ENCODE measurements around the gene TMEM87B.

The TMEM87B gene

DNA sequence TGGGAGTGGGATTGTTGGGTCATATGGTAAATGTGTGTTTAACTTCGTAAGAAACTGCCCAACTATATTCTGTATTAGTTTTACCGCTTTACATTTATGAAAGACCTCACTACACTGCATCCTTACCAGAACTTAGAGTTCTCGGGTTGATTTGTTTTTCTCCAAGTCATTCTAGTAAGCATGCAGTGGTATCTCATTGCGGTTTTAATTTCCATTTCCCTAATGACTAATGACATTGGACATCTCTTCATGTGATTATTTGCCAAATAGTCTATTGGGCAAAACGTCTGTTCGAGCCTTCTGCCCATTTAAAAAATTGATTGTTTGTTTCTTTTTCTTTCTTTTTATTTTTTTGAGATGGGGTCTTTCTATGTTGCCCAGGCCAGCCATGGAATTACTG, 89.9 kb downstream of the TMEM87B start:
- Histone ChIP-seq H3K36me3 (ENCODE audit: control insufficient read depth in 1 of 2, insufficient read depth in 2 of 2, low read length in 2 of 2) (no peaks in the 10 kb centered on the region), H3K4me3 (ENCODE audit: low read depth in 1 of 2, low read length in 2 of 2) (no peak overlapping the region), H3K9me3 (ENCODE audit: control insufficient read depth in 1 of 2, low read length in 2 of 2) (no peaks in the 10 kb centered on the region), H3K27ac (ENCODE audit: low read length) (no peak overlapping the region), H3K27me3 (ENCODE audit: low read depth, low read length) (no peaks in the 10 kb centered on the region), H3K4me1 (ENCODE audit: control insufficient read depth in 1 of 2, insufficient read depth in 2 of 2, low read length in 2 of 2) (no peaks in the 10 kb centered on the region)

DNA sequence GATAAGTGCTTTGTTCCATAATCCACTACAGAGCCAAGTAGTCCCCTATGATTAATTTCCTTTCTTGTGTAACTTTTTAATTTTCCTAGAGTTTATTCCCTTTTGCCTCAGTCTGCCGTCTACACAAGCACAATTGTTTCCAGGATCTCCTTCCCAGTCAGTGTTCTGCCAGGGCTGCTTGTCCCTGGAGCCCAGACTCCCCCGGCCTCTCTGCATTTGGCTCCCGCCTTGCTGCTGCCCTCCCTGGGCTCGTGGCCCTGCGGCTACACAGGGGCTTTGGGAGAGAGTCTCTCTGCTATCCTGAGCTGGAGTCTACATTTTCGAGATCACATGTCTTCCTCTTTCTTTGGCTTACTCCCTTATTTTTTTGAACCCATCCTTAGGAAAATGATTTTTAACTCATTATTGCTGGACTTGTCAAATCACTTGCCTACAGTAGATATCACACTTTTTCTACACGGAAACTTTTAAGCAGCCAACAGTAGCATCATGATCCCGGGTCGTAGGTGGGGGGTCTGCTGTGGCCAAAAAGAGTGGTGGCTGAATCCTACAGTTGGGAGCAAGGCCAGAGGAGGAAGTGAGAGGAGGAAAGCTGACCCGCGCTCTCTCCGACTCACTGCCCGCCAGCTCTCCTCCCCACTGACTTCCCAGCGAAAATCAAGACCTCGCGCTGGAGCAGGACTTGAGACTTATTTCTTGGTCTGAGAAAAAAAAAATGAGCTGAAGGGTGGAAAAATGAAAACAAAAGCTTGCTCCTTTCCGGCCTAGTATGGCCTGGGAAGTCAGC, 92.5 kb downstream of the TMEM87B start:
- Histone ChIP-seq H3K27me3 (ENCODE audit: low read depth, low read length) (no peaks in the 10 kb centered on the region), H3K4me3 (ENCODE audit: low read depth in 1 of 2, low read length in 2 of 2) (no peak overlapping the region), H3K27ac (ENCODE audit: low read length) (no peak overlapping the region)

DNA sequence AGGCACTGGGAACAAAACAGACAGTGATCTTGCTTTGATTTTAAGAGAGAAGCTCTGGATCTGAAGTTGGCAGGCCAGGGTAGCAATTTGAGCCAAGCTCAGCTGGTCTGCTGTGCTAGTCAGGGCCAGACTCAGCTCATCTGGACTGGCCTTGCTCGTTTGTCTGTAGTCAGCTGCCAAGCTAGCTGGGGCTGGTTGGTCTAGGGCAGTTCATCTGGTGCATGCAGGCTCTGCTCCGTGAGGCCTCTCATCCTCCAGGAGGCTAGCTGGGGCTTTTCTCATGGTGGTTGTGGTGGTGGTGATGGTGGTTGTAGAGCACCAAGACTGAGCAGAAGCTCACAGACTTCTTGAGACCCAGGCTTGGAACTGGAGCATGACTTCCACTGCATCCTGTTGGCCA, 93.4 kb downstream of the TMEM87B start:
- peaks cover 0 to 5% of the 10 kb centered on the region in 2 donors for H3K4me1 ChIP-seq (ENCODE audit: control insufficient read depth in 1 of 2, insufficient read depth in 2 of 2, low read length in 2 of 2)
- H3K27me3 ChIP-seq (ENCODE audit: low read depth, low read length), result no peaks in the 10 kb centered on the region
- no peaks in the 10 kb centered on the region for H3K9me3 ChIP-seq (ENCODE audit: control insufficient read depth in 1 of 2, low read length in 2 of 2)
- no peaks in the 10 kb centered on the region for H3K36me3 ChIP-seq (ENCODE audit: control insufficient read depth in 1 of 2, insufficient read depth in 2 of 2, low read length in 2 of 2)
- H3K4me3 ChIP-seq (ENCODE audit: low read depth in 1 of 2, low read length in 2 of 2), result no peak overlapping the region
- H3K27ac ChIP-seq (ENCODE audit: low read length), result no peak overlapping the region

More for the DNA sequence above, 92.5 kb downstream of the TMEM87B start:
- peaks cover 0 to 5% of the 10 kb centered on the region in 2 donors for H3K4me1 ChIP-seq (ENCODE audit: control insufficient read depth in 1 of 2, insufficient read depth in 2 of 2, low read length in 2 of 2)
- H3K36me3 ChIP-seq (ENCODE audit: control insufficient read depth in 1 of 2, insufficient read depth in 2 of 2, low read length in 2 of 2), result no peaks in the 10 kb centered on the region
- H3K9me3 ChIP-seq (ENCODE audit: control insufficient read depth in 1 of 2, low read length in 2 of 2), result no peaks in the 10 kb centered on the region

GRCh38 chr2:112149194-112149593, 94.1 kb downstream of the TMEM87B start:
- H3K27me3 ChIP-seq (ENCODE audit: low read depth, low read length), result no peaks in the 10 kb centered on the region

DNA sequence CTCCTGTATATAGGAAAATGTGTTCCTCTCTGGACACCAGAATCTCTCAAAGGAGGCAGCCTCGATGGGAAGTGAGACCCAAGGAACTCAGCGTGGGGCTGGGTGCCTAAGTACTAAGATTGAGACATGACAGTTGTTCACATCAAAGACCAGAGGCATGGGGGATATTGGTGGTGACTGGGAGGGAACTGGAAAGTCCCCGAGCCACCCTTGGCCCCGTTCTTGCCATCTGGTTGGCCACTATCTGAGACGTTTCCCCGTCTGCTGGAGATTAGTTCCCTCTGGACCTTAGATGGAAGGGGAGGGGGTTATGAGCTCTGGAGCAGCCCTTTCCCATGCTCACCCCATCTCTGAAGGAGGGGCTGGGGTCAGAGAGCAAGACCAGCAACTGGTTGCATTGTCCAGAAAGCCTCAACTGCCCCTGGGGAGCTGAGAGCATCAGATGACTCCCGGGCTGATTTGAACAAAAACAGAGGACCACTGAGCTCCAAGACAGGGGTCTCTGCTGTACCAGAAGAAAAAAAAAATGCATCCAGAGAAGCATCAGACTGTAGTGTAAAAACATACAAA, 94.9 kb downstream of the TMEM87B start:
- Histone ChIP-seq H3K27me3 (ENCODE audit: low read depth, low read length) (no peaks in the 10 kb centered on the region), H3K4me1 (ENCODE audit: control insufficient read depth in 1 of 2, insufficient read depth in 2 of 2, low read length in 2 of 2) (peaks cover 0 to 5% of the 10 kb centered on the region in 2 donors), H3K4me3 (ENCODE audit: low read depth in 1 of 2, low read length in 2 of 2) (no peak overlapping the region), H3K27ac (ENCODE audit: low read length) (no peak overlapping the region), H3K36me3 (ENCODE audit: control insufficient read depth in 1 of 2, insufficient read depth in 2 of 2, low read length in 2 of 2) (no peaks in the 10 kb centered on the region), H3K9me3 (ENCODE audit: control insufficient read depth in 1 of 2, low read length in 2 of 2) (no peaks in the 10 kb centered on the region)

More at GRCh38 chr2:112149194-112149593, 94.1 kb downstream of the TMEM87B start:
- Histone ChIP-seq H3K9me3 (ENCODE audit: control insufficient read depth in 1 of 2, low read length in 2 of 2) (no peaks in the 10 kb centered on the region), H3K4me3 (ENCODE audit: low read depth in 1 of 2, low read length in 2 of 2) (no peak overlapping the region), H3K36me3 (ENCODE audit: control insufficient read depth in 1 of 2, insufficient read depth in 2 of 2, low read length in 2 of 2) (no peaks in the 10 kb centered on the region), H3K27ac (ENCODE audit: low read length) (no peak overlapping the region), H3K4me1 (ENCODE audit: control insufficient read depth in 1 of 2, insufficient read depth in 2 of 2, low read length in 2 of 2) (peaks cover 0 to 5% of the 10 kb centered on the region in 2 donors)

DNA sequence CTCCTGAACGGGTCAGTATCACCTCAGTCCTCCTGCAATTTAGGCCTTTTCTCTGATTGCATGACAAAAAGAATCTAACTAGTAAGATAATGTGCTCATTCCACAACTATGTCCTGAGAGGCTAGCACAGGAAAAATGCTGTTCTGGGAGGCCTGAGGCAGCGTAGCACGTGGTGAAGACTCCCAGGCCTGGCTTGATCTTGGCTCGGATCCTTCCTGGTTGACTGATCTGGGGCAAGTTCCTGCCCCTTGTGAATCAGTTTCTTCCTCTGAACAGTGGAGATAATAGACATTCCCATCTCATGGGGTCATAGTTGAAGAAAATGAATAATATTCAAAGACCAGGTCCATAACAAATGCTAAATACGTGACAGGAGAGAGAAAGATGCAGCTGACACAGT, 95.4 kb downstream of the TMEM87B start:
- Histone ChIP-seq H3K4me3 (ENCODE audit: low read depth in 1 of 2, low read length in 2 of 2) (no peak overlapping the region), H3K4me1 (ENCODE audit: control insufficient read depth in 1 of 2, insufficient read depth in 2 of 2, low read length in 2 of 2) (peaks cover 0 to 5% of the 10 kb centered on the region in 2 donors), H3K27me3 (ENCODE audit: low read depth, low read length) (no peaks in the 10 kb centered on the region), H3K27ac (ENCODE audit: low read length) (no peak overlapping the region), H3K9me3 (ENCODE audit: control insufficient read depth in 1 of 2, low read length in 2 of 2) (no peaks in the 10 kb centered on the region), H3K36me3 (ENCODE audit: control insufficient read depth in 1 of 2, insufficient read depth in 2 of 2, low read length in 2 of 2) (no peaks in the 10 kb centered on the region)

- H3K4me1 ChIP-seq (ENCODE audit: control insufficient read depth in 1 of 2, insufficient read depth in 2 of 2, low read length in 2 of 2), result peaks cover 0 to 5% of the 10 kb centered on the region in 2 donors
- H3K36me3 ChIP-seq (ENCODE audit: control insufficient read depth in 1 of 2, insufficient read depth in 2 of 2, low read length in 2 of 2), result no peaks in the 10 kb centered on the region
- H3K27me3 ChIP-seq (ENCODE audit: low read depth, low read length), result no peaks in the 10 kb centered on the region
- no peak overlapping the region for H3K27ac ChIP-seq (ENCODE audit: low read length)
- H3K4me3 ChIP-seq (ENCODE audit: low read depth in 1 of 2, low read length in 2 of 2), result no peak overlapping the region
- H3K9me3 ChIP-seq (ENCODE audit: control insufficient read depth in 1 of 2, low read length in 2 of 2), result no peaks in the 10 kb centered on the region
Measured at GRCh38 chr2:112150851-112151250, 95.8 kb downstream of the TMEM87B start.

DNA sequence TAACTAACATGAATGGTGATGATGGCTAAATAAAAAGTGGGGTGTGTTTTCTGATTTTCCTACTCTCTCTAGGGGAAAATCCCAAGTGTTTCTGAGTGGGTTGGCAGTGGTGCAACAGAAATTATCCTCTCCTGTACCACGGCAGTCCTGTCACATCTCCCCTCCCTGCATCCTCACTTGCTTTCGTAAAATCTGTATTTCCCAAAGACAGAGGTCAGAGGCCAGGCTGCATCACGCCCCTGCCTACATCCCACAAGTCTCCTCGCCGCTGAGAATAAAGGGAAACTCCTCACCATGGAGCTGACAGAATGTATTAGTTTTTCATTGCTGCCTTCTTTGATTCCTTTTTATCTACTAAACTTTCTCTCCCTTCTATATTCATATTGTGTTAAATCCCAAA, 96.2 kb downstream of the TMEM87B start:
- H3K27me3 ChIP-seq (ENCODE audit: low read depth, low read length), result no peaks in the 10 kb centered on the region
- H3K27ac ChIP-seq (ENCODE audit: low read length), result no peak overlapping the region
- peaks cover 0 to 5% of the 10 kb centered on the region in 2 donors for H3K4me1 ChIP-seq (ENCODE audit: control insufficient read depth in 1 of 2, insufficient read depth in 2 of 2, low read length in 2 of 2)

DNA sequence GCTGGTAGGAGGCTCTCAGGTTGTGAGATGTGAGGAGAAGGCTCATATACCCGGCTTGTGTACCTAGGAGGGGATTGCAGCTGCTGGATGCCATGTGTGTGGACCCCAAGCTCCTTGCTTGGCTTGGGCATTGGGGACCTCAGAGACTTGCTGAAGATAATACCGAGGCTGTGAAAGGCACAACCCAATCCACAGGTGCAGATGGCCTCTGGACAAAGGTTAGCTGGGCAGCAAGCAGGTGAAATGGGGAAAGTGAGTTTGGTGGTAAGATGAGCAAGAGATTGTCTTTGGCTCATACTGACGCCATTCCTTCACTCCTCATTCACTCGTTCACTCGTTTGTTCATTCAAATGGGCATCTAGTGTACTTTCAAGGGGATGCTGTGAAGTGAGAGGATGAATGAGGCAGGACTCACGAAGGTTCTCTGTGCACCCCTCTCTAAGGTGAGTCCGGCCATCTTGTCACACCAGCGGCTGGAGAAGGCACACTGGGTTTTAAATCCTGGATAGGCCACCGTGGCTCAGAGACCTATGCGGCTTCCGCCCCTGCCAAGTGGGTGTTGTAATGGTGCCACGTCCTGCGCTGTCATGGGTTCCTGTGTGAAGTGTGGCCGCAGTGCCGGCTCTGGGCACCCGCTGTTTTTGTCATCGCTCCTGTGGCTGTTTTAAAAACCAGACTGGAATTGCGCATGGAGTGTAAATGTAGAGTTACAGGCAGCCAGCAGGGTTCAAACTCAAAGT, 96.8 kb downstream of the TMEM87B start:
- no peaks in the 10 kb centered on the region for H3K36me3 ChIP-seq (ENCODE audit: control insufficient read depth in 1 of 2, insufficient read depth in 2 of 2, low read length in 2 of 2)
- no peaks in the 10 kb centered on the region for H3K9me3 ChIP-seq (ENCODE audit: control insufficient read depth in 1 of 2, low read length in 2 of 2)
- no peak overlapping the region for H3K4me3 ChIP-seq (ENCODE audit: low read depth in 1 of 2, low read length in 2 of 2)
- peaks cover 0 to 5% of the 10 kb centered on the region in 2 donors for H3K4me1 ChIP-seq (ENCODE audit: control insufficient read depth in 1 of 2, insufficient read depth in 2 of 2, low read length in 2 of 2)
- H3K27ac ChIP-seq (ENCODE audit: low read length), result no peak overlapping the region
- no peaks in the 10 kb centered on the region for H3K27me3 ChIP-seq (ENCODE audit: low read depth, low read length)

More for the DNA sequence above, 96.2 kb downstream of the TMEM87B start:
- Histone ChIP-seq H3K9me3 (ENCODE audit: control insufficient read depth in 1 of 2, low read length in 2 of 2) (no peaks in the 10 kb centered on the region), H3K36me3 (ENCODE audit: control insufficient read depth in 1 of 2, insufficient read depth in 2 of 2, low read length in 2 of 2) (no peaks in the 10 kb centered on the region), H3K4me3 (ENCODE audit: low read depth in 1 of 2, low read length in 2 of 2) (no peak overlapping the region)

GRCh38 chr2:112152476-112153178, 97.6 kb downstream of the TMEM87B start:
- H3K9me3 ChIP-seq (ENCODE audit: control insufficient read depth in 1 of 2, low read length in 2 of 2), result no peaks in the 10 kb centered on the region
- no peaks in the 10 kb centered on the region for H3K36me3 ChIP-seq (ENCODE audit: control insufficient read depth in 1 of 2, insufficient read depth in 2 of 2, low read length in 2 of 2)
- H3K27me3 ChIP-seq (ENCODE audit: low read depth, low read length), result no peaks in the 10 kb centered on the region
- no peak overlapping the region for H3K4me3 ChIP-seq (ENCODE audit: low read depth in 1 of 2, low read length in 2 of 2)
- H3K4me1 ChIP-seq (ENCODE audit: control insufficient read depth in 1 of 2, insufficient read depth in 2 of 2, low read length in 2 of 2), result peaks cover 0 to 5% of the 10 kb centered on the region in 2 donors
- no peak overlapping the region for H3K27ac ChIP-seq (ENCODE audit: low read length)

DNA sequence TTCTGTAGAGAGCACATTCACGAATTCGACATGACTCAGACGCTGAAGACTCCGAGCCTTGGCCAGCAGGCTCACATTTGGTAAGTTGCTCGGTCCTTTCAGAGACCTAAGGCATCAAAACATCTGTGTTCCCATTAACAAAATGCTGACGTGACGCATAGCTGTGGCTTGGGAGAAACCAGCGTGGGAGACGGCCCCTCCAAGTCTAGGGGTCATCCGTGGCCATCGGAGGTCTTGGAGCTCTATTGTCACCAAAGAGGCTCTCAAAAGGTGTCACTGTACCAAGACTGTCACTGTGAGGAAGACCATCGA, 98.1 kb downstream of the TMEM87B start:
- H3K4me1 ChIP-seq (ENCODE audit: control insufficient read depth in 1 of 2, insufficient read depth in 2 of 2, low read length in 2 of 2), result peaks cover 0 to 5% of the 10 kb centered on the region in 2 donors
- H3K9me3 ChIP-seq (ENCODE audit: control insufficient read depth in 1 of 2, low read length in 2 of 2), result no peaks in the 10 kb centered on the region
- H3K4me3 ChIP-seq (ENCODE audit: low read depth in 1 of 2, low read length in 2 of 2), result no peak overlapping the region
- H3K27ac ChIP-seq (ENCODE audit: low read length), result no peak overlapping the region
- H3K36me3 ChIP-seq (ENCODE audit: control insufficient read depth in 1 of 2, insufficient read depth in 2 of 2, low read length in 2 of 2), result no peaks in the 10 kb centered on the region
- no peaks in the 10 kb centered on the region for H3K27me3 ChIP-seq (ENCODE audit: low read depth, low read length)
